KOPT-K1 (cell line): ENCODE measurements around the gene P2RX7.
"Not testable (repeated sequence)": the region's sequence is repeated elsewhere in the genome, so short reads cannot be mapped to it uniquely, and the experiment has no call there.

Experiments used
- H3K27ac ChIP-seq: fragments of 200-600 bp; sonication (generic); 2 replicates; pipeline ENCODE4 v1.5.1; 2016; ENCODE audit warnings: antibody characterized with exemption, mild to moderate bottlenecking, low read depth, low read length; ENCODE audit not compliant: poor library complexity, severe bottlenecking
- H3K36me3 ChIP-seq: fragments of 200-600 bp; sonication (generic); 2 replicates; pipeline ENCODE4 v1.5.1; 2017; ENCODE audit warnings: antibody characterized with exemption, mild to moderate bottlenecking, low read length, moderate library complexity; ENCODE audit not compliant: insufficient read depth
- H3K9me3 ChIP-seq: fragments of 200-600 bp; sonication (generic); 2 replicates; pipeline ENCODE4 v1.5.1; 2017; ENCODE audit warnings: antibody characterized with exemption, low read length, mild to moderate bottlenecking; ENCODE audit not compliant: insufficient read depth, poor library complexity, severe bottlenecking

The P2RX7 gene

GRCh38 chr12:121214166-121214777 lies 81.6 kb downstream of the P2RX7 start:
- Histone ChIP-seq H3K9me3 (no peaks in the 10 kb centered on the region), H3K27ac (no peak overlapping the region), H3K36me3 (peaks cover 46% of the 10 kb centered on the region)

GRCh38 chr12:121214855-121215745 lies 82.4 kb downstream of the P2RX7 start:
- H3K27ac ChIP-seq, result no peak overlapping the region

GRCh38 chr12:121216102-121216501 lies 83.4 kb downstream of the P2RX7 start:
- no peaks in the 10 kb centered on the region for H3K9me3 ChIP-seq
- peaks cover 55% of the 10 kb centered on the region for H3K36me3 ChIP-seq
- H3K27ac ChIP-seq, result no peak overlapping the region

More at GRCh38 chr12:121214855-121215745, 82.4 kb downstream of the P2RX7 start:
- peaks cover 50% of the 10 kb centered on the region for H3K36me3 ChIP-seq
- H3K9me3 ChIP-seq, result no peaks in the 10 kb centered on the region

- peaks cover 51% of the 10 kb centered on the region for H3K36me3 ChIP-seq
- no peak overlapping the region for H3K27ac ChIP-seq
- H3K9me3 ChIP-seq, result no peaks in the 10 kb centered on the region
Observed at GRCh38 chr12:121217063-121217462, 84.4 kb downstream of the P2RX7 start.

GRCh38 chr12:121217761-121218160 lies 85.1 kb downstream of the P2RX7 start:
- no peak overlapping the region for H3K27ac ChIP-seq
- H3K36me3 ChIP-seq, result peaks cover 51% of the 10 kb centered on the region
- no peaks in the 10 kb centered on the region for H3K9me3 ChIP-seq

GRCh38 chr12:121218588-121219352 lies 86.1 kb downstream of the P2RX7 start:
- peaks cover 44% of the 10 kb centered on the region for H3K36me3 ChIP-seq
- H3K27ac ChIP-seq, result no peak overlapping the region
- H3K9me3 ChIP-seq, result no peaks in the 10 kb centered on the region

- Histone ChIP-seq H3K36me3 (peaks cover 41% of the 10 kb centered on the region), H3K9me3 (no peaks in the 10 kb centered on the region), H3K27ac (no peak overlapping the region)
Observed at GRCh38 chr12:121219353-121219986, 86.8 kb downstream of the P2RX7 start.

GRCh38 chr12:121222847-121223246 lies 90.2 kb downstream of the P2RX7 start:
- peak overlapping the region; percentile 91 for H3K27ac ChIP-seq
- peaks cover 46% of the 10 kb centered on the region for H3K36me3 ChIP-seq
- H3K9me3 ChIP-seq, result no peaks in the 10 kb centered on the region

- H3K36me3 ChIP-seq, result peaks cover 43% of the 10 kb centered on the region
- H3K9me3 ChIP-seq, result no peaks in the 10 kb centered on the region
- H3K27ac ChIP-seq, result peak overlapping the region; percentile 91
Observed at GRCh38 chr12:121223292-121224285, 90.9 kb downstream of the P2RX7 start.

- H3K9me3 ChIP-seq, result no peaks in the 10 kb centered on the region
- H3K36me3 ChIP-seq, result peaks cover 43% of the 10 kb centered on the region
- H3K27ac ChIP-seq, result peak overlapping the region; percentile 91
Observed at GRCh38 chr12:121224591-121224990, 91.9 kb downstream of the P2RX7 start.

- peaks cover 47% of the 10 kb centered on the region for H3K36me3 ChIP-seq
- H3K27ac ChIP-seq, result no peak overlapping the region
- no peaks in the 10 kb centered on the region for H3K9me3 ChIP-seq
Observed at GRCh38 chr12:121226399-121226798, 93.7 kb downstream of the P2RX7 start.

- H3K36me3 ChIP-seq, result peaks cover 49% of the 10 kb centered on the region
- not testable (repeated sequence) for H3K9me3 ChIP-seq, H3K27ac ChIP-seq
Observed at GRCh38 chr12:121226871-121227270, 94.2 kb downstream of the P2RX7 start.

- Histone ChIP-seq H3K36me3 (peaks cover 53% of the 10 kb centered on the region), H3K27ac (no peak overlapping the region), H3K9me3 (no peaks in the 10 kb centered on the region)
Observed at GRCh38 chr12:121227294-121227693, 94.6 kb downstream of the P2RX7 start.
